Measurements from ENCODE around the gene DENND11.

GRCh38 chr7:141652691-141653090, 49.3 kb downstream of the DENND11 start:
- TF ChIP-seq CTCF (IDR thresholded peaks at IDR 0.05 in 8 of 11, conservative IDR thresholded peaks at IDR 0.05 in 3 of 11): no peak
- TF ChIP-seq POLR2AphosphoS5 (IDR thresholded peaks at IDR 0.05): no peak

Data from spleen (tissue), 7 donors.